Activated CD8-positive, alpha-beta memory T cell treated with anti-CD3 and anti-CD28 coated beads, Interleukin-2, amount 10 ng/mL, durations not matched to agents 7 days and 5 days (primary cell): ENCODE results near the gene TAAR9. TPM values are rescaled to one million over a fixed set of nuclear protein-coding genes. Genes with fewer than 3 reads are reported as not detected.

Experiments
- ATAC-seq: fragments of 150-1000 bp; cut with Tn5 transposase; one replicate; pipeline ENCODE4 v1.10.0; 2021; ENCODE audit warnings: moderate library complexity
- CTCF ChIA-PET: fragments of 350-600 bp; sonication (Branson Sonifier 250); formaldehyde crosslinking; loops from one replicate; lab custom pipeline; 2021; ENCODE audit warnings: antibody characterized with exemption; lab: Charles Lee
- DNase-seq: peaks from one replicate; pipeline ENCODE4 v3.0.0-alpha.2; 2020
- H3K27ac Mint-ChIP-seq: one replicate; pipeline ENCODE4 v1.8.0; 2021; ENCODE audit warnings: mild to moderate bottlenecking, mixed read lengths
- H3K27me3 Mint-ChIP-seq: one replicate; pipeline ENCODE4 v1.8.0; 2021; ENCODE audit warnings: mixed read lengths
- H3K36me3 Mint-ChIP-seq: one replicate; pipeline ENCODE4 v1.8.0; 2021; ENCODE audit warnings: mild to moderate bottlenecking, mixed read lengths
- H3K4me1 Mint-ChIP-seq: one replicate; pipeline ENCODE4 v1.8.0; 2021; ENCODE audit warnings: mixed read lengths
- H3K4me3 Mint-ChIP-seq: one replicate; pipeline ENCODE4 v1.8.0; 2021; ENCODE audit warnings: mild to moderate bottlenecking, moderate library complexity, mixed read lengths
- H3K9me3 Mint-ChIP-seq: one replicate; pipeline ENCODE4 v1.8.0; 2022; ENCODE audit warnings: low read depth, mixed read lengths
- total RNA-seq, 2 experiments: library from RNA; stranded (reverse); gene quantifications; one replicate each; pipeline ENCODE4 v1.2.3, GENCODE V29; 2021

The TAAR9 gene
- total RNA-seq, 2 experiments from 2014 or later: not detected

DNA sequence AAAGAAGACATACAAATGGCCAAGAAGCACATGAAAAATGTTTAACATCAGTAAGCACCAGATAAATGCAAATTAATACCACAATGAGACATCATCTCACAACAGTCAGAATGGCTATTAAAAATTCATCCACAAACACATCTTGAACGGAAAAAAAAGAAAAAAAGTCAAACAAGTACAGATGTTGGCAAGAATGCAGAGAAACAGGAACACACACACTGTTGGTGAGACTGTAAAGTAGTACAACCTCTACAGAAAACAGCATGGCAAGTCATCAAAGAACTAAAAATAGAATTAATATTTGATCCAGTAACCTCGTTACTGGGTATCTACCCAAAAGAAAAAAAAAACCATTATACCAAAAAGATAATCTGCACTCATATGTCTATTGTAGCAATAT, 31.6 kb upstream of the TAAR9 start:
- Mint-ChIP-seq H3K9me3 (no peaks in the 10 kb centered on the region), H3K4me1 (peaks cover 11% of the 10 kb centered on the region), H3K27ac (no peak overlapping the region), H3K36me3 (peaks cover 21% of the 10 kb centered on the region), H3K4me3 (no peak overlapping the region), H3K27me3 (no peaks in the 10 kb centered on the region)
- no peak for DNase-seq
- no peak for ATAC-seq
- CTCF ChIA-PET: no interaction called here

- Mint-ChIP-seq H3K4me1 (peaks cover 14% of the 10 kb centered on the region), H3K4me3 (no peak overlapping the region), H3K36me3 (peaks cover 19% of the 10 kb centered on the region), H3K9me3 (no peaks in the 10 kb centered on the region), H3K27me3 (no peaks in the 10 kb centered on the region), H3K27ac (no peak overlapping the region)
- CTCF ChIA-PET: interaction anchor here (1.1 kb wide), 1 partner anchor 22 kb away, joined by 3 read pairs; no protein-coding TSS in a partner anchor
- ATAC-seq (no peak), DNase-seq (no peak)
Observed at GRCh38 chr6:132506869-132507808, 30.9 kb upstream of the TAAR9 start.

DNA sequence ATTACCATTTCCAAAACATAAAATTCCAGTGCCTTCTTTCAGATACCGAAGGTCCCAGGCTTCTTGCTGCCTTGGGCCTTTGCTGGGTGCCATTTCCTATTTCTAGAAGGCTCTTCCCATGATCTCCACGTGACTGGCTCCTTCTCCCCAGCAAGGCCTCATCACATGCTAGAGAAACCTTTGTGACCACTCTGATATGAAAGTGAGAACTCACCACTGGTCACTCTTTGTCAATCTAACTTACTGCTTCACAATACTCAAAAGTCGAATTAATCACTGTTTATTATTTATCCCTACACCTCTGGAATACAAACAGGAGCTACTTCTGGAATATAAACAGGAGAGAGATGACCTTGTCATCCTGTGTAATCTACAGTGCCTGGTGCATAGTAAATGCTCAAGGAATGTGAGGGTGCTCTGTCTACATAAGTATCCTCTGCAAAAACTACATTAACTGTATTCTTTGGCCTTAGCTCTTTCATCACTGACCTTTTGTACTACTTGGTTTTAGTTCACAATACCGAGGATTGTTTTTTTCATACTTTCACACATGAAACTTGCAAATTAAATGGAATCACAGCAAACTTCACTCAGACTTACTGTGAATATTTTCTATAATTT, 26.8 kb upstream of the TAAR9 start:
- Mint-ChIP-seq H3K4me3 (no peak overlapping the region), H3K36me3 (peaks cover 15% of the 10 kb centered on the region), H3K27me3 (peaks cover 10% of the 10 kb centered on the region), H3K9me3 (no peaks in the 10 kb centered on the region), H3K27ac (no peak overlapping the region), H3K4me1 (peaks cover 26% of the 10 kb centered on the region)
- DNase-seq (no peak), ATAC-seq (no peak)
- CTCF ChIA-PET: no interaction called here

DNA sequence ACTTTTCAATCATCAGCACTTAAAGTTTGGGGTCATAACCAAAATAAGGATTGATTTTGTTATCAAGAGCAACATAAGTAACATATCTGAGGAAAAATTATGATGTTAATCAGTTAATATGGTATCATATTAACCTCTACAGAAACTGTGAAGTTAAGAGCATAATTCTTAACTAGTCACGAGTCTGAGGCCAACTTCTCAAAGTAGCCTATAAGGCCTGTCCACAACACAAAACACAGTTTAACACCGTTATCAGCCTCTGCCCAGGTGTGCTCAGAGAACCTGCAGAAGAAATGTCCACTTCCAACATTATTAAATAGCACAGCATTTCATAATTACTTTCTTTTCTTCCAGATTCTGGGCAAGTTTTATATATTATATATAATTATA, 26.3 kb upstream of the TAAR9 start:
- Mint-ChIP-seq H3K9me3 (no peaks in the 10 kb centered on the region), H3K4me1 (peaks cover 26% of the 10 kb centered on the region)
- CTCF ChIA-PET: interaction anchor here (1.2 to 1.7 kb wide), 3 partner anchors 16 to 287 kb away, joined by 4 to 13 read pairs (median 13); no protein-coding TSS in a partner anchor

GRCh38 chr6:132512342-132512637, 25.8 kb upstream of the TAAR9 start:
- ATAC-seq (no peak), DNase-seq (no peak)
- H3K27ac Mint-ChIP-seq: peak overlapping the region; percentile 80
- peaks cover 10% of the 10 kb centered on the region for H3K27me3 Mint-ChIP-seq
- H3K36me3 Mint-ChIP-seq: peaks cover 15% of the 10 kb centered on the region
- H3K4me3 Mint-ChIP-seq: peak overlapping the region; percentile 92
- H3K4me1 Mint-ChIP-seq: peaks cover 26% of the 10 kb centered on the region
- CTCF ChIA-PET: interaction anchor here (1.2 to 1.7 kb wide), 5 partner anchors 17 to 287 kb away, joined by 4 to 13 read pairs (median 13); no protein-coding TSS in a partner anchor
- no peaks in the 10 kb centered on the region for H3K9me3 Mint-ChIP-seq

More for the DNA sequence above, 26.3 kb upstream of the TAAR9 start:
- no peak overlapping the region for H3K27ac Mint-ChIP-seq
- H3K4me3 Mint-ChIP-seq: peak overlapping the region; percentile 92
- peaks cover 15% of the 10 kb centered on the region for H3K36me3 Mint-ChIP-seq
- DNase-seq: no peak
- H3K27me3 Mint-ChIP-seq: peaks cover 10% of the 10 kb centered on the region
- ATAC-seq: no peak

DNA sequence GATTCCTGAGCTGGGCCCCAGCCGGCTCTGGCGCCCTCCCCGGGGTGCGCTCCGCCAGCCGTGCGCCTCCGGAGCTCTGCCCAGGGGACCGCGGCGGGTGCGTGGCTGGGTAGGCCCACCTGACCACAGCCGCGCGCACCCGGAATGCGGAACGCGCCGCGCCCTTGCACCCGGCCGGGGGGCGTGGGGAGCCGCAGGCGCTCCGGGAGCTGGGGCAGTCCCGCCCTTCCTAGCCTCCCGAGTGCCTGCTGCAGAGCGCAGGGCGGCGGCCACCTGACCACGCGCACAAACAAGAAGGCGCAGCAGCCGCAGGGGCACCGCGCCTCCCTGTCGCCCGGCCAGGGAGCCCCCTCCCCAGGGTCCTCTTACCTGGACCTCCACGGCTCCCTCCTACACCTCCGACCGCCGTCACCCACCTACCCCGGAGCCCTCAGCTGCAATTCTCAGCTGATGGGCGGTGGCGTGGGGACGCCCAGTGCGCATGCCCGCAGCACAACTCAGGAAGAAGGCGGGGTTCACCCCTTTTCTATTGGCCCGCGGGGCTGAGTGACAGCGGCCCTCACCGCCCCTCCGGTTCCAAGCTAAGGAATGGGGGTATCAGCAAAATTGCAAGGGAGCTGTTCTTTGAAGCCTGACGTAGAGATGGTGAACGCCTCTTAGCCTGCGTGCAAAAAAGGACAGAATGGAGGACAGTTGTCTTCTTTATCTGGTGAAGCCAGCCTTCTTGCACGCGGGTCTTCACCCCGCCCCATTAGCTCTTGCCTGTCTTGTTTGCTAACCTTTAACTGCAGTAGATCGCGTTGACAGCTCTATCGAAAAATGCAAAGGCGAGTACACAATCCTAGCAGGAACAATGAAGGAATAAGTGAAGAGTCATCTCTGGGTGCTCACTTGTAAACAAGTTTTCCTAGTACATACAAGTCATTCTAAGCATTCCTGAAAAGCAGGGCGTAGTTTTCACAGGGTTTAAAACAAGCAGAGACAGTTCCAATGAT, 25.1 kb upstream of the TAAR9 start, which contains the start of gene STX7:
TSS of gene STX7 (minus strand) at position 479 of the 995 bp plus-strand sequence. CDS start 9,586 bp downstream, outside the sequence.
- ATAC-seq (peak; percentile 97), DNase-seq (peak; percentile 91)
- Mint-ChIP-seq H3K4me3 (peak within 1 kb of the TSS; percentile 92), H3K9me3 (no peaks in the 10 kb centered on the region), H3K36me3 (peaks cover 8% of the 10 kb centered on the region), H3K27ac (peak within 1 kb of the TSS; percentile 87), H3K4me1 (peaks cover 26% of the 10 kb centered on the region), H3K27me3 (peaks cover 10% of the 10 kb centered on the region)
- CTCF ChIA-PET: interaction anchor here (0.7 to 1.7 kb wide), 6 partner anchors 17 to 286 kb away, joined by 3 to 13 read pairs (median 12); no protein-coding TSS in a partner anchor

GRCh38 chr6:132513831-132514545, 24.1 kb upstream of the TAAR9 start:
- no peak overlapping the region for H3K27ac Mint-ChIP-seq
- no peaks in the 10 kb centered on the region for H3K9me3 Mint-ChIP-seq
- no peak for DNase-seq
- peak overlapping the region; percentile 92 for H3K4me3 Mint-ChIP-seq
- H3K27me3 Mint-ChIP-seq: peaks cover 14% of the 10 kb centered on the region
- ATAC-seq: no peak
- peaks cover 1% of the 10 kb centered on the region for H3K36me3 Mint-ChIP-seq
- CTCF ChIA-PET: interaction anchor here (1.6 to 1.7 kb wide), 4 partner anchors 17 to 234 kb away, joined by 5 to 13 read pairs (median 13); no protein-coding TSS in a partner anchor
- H3K4me1 Mint-ChIP-seq: peaks cover 26% of the 10 kb centered on the region

GRCh38 chr6:132515386-132515785, 22.7 kb upstream of the TAAR9 start:
- Mint-ChIP-seq H3K4me3 (no peak overlapping the region), H3K4me1 (peaks cover 26% of the 10 kb centered on the region), H3K36me3 (peaks cover 1% of the 10 kb centered on the region), H3K27me3 (peaks cover 23% of the 10 kb centered on the region), H3K9me3 (no peaks in the 10 kb centered on the region), H3K27ac (no peak overlapping the region)
- no peak for ATAC-seq
- CTCF ChIA-PET: interaction anchor here (0.8 to 2.0 kb wide), 4 partner anchors 10 to 235 kb away, joined by 3 to 7 read pairs (median 4); no protein-coding TSS in a partner anchor
- no peak for DNase-seq

GRCh38 chr6:132520953-132521352, 17.1 kb upstream of the TAAR9 start:
- no peaks in the 10 kb centered on the region for H3K4me1 Mint-ChIP-seq
- no peaks in the 10 kb centered on the region for H3K36me3 Mint-ChIP-seq
- peaks cover 54% of the 10 kb centered on the region for H3K27me3 Mint-ChIP-seq
- no peak for ATAC-seq
- CTCF ChIA-PET: interaction anchor here (2.1 kb wide), 1 partner anchor 9 kb away, joined by 8 read pairs; no protein-coding TSS in a partner anchor
- no peak overlapping the region for H3K27ac Mint-ChIP-seq
- no peak for DNase-seq
- H3K4me3 Mint-ChIP-seq: no peak overlapping the region
- no peaks in the 10 kb centered on the region for H3K9me3 Mint-ChIP-seq

DNA sequence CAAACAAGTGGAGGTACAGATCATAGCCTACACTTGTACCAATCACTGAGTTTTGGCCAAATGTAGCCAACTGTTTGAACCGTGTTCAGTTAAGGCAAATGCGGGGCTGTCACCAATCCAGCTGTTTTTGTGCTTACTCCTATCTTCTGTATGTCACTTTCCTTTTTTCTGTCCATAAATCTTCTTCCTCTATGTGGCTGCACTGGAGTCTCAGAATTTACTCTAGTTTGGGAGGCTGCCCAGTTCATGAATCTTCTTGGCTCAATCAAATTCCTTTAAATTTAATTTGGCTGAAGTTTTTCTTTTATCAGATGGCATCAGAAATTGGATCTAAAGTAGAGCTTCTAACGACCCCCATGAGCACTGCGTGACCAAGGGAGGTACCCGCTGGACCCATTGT, 13.4 kb upstream of the TAAR9 start:
- no peak for DNase-seq
- Mint-ChIP-seq H3K27ac (no peak overlapping the region), H3K4me1 (no peaks in the 10 kb centered on the region), H3K9me3 (no peaks in the 10 kb centered on the region), H3K4me3 (no peak overlapping the region), H3K36me3 (no peaks in the 10 kb centered on the region), H3K27me3 (peaks cover 63% of the 10 kb centered on the region)
- ATAC-seq: no peak
- CTCF ChIA-PET: interaction anchor here (0.9 kb wide), 1 partner anchor 9 kb away, joined by 3 read pairs; no protein-coding TSS in a partner anchor

DNA sequence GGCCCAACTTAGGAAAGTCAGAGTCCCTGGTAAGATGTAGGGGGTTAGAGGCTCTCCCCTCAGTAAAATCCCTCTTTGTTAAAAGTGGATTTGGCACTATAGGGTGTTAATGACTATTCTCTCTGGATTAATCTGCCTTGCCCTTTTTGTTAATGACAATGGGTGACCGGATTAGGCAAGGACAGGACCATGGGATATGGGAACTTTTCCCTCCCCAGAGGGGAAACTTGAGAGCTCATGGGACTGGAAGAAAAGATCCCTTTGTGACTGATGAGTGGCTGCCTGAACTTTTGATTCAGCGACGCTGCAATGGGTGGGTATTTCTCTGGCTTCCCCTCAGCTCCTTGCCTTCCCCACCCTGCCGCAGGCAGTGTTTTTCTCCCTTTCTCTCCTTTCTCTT, 12.2 kb upstream of the TAAR9 start:
- Mint-ChIP-seq H3K27me3 (peaks cover 56% of the 10 kb centered on the region), H3K9me3 (no peaks in the 10 kb centered on the region), H3K4me1 (peaks cover 3% of the 10 kb centered on the region), H3K27ac (no peak overlapping the region), H3K36me3 (no peaks in the 10 kb centered on the region), H3K4me3 (no peak overlapping the region)
- CTCF ChIA-PET: no interaction called here
- DNase-seq (no peak), ATAC-seq (no peak)

- CTCF ChIA-PET: interaction anchor here (0.9 to 1.2 kb wide), 2 partner anchors 11 to 295 kb away, joined by 3 read pairs; no protein-coding TSS in a partner anchor
Observed at GRCh38 chr6:132526461-132526860, 11.6 kb upstream of the TAAR9 start.

More at GRCh38 chr6:132526461-132526860, 11.6 kb upstream of the TAAR9 start:
- no peak for DNase-seq
- Mint-ChIP-seq H3K27me3 (peaks cover 55% of the 10 kb centered on the region), H3K9me3 (no peaks in the 10 kb centered on the region), H3K36me3 (no peaks in the 10 kb centered on the region), H3K4me1 (peaks cover 3% of the 10 kb centered on the region), H3K27ac (no peak overlapping the region), H3K4me3 (no peak overlapping the region)
- no peak for ATAC-seq
